Lung microvascular endothelial cell (primary cell): ENCODE data around the gene NXPH1. TPM values are rescaled to one million over a fixed set of nuclear protein-coding genes. Genes with fewer than 3 reads are reported as not detected.

Experiments used
- DNase-seq, 2 donors: peaks; one replicate each; pipeline versions ENCODE4 v3.0.0 to v3.0.0-alpha.2; 2010; ENCODE audit warnings: low read depth in 2 of 2
- total RNA-seq: library from RNA; depleted of rRNA; stranded (reverse); fragments of >200 nt; gene quantifications from 2 replicates; pipeline ENCODE4 v1.2.1, GENCODE V29; 2014

NXPH1 gene
- total RNA-seq, result not detected in 2 replicates

DNA sequence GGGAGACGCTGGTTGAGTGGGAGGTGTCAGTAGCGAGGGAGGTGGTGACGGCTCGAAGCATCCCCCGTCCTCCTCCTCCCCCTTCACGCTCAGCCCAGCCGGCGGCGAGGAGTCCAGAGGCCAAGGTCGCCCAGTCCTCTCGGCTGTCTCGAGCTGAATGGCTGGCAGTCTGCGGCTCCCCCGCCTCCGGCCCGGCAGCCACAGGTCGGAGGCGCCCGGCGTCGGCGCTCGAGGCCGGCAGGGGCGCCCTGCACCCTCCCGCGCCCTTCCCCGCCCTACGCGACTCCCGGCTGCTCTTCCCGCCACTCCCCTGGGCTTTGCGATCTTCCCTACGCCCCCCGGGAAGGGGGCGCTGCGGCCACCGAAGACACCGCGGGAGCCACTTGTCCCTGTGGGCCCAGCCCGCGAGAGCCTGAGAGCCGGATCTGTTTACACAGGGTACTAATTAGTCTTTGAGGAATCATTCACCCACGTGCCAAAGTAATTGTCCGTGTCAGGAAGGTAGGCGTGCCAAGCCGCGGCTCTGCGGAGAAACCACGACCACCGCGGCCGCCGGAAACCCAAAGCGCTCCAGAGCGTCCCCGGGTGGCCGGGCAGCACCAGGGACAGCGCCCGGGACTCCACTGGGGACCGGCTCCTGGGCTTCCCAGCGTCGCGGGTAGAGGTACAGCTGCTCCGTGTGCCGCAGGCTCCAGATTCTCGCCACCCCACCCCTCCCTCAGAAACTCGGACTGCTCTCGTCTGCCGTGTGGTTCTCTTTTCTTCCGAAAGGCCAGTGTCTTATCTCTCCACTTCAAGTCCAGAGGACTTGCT lies at the start of gene NXPH1:
Gene NXPH1, plus strand, starts transcription at position 133 of the 813 bp plus-strand sequence.
- peak in 1 of 2 donors; percentile 2 for DNase-seq

DNA sequence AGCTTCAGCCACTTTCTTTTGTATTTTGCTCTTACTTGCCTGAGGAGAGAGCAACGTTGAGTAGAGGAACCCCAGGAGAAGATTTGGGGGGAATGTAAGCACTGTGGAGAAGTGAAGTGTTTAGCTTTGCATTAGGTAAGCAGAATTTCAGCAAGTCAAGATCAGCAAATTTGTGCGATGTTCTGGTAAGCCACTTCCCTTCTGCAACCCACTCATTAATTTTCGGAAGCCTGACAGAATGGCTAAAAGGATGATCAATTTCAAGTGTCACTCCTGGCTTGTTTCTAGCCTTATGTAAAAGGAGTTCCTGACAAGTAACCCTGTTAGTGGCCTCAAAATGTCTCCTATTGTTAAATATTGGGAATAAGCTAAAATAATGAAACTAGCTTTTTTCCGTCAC lies 48.5 kb upstream of the NXPH1 start:
- DNase-seq, result no peak

DNA sequence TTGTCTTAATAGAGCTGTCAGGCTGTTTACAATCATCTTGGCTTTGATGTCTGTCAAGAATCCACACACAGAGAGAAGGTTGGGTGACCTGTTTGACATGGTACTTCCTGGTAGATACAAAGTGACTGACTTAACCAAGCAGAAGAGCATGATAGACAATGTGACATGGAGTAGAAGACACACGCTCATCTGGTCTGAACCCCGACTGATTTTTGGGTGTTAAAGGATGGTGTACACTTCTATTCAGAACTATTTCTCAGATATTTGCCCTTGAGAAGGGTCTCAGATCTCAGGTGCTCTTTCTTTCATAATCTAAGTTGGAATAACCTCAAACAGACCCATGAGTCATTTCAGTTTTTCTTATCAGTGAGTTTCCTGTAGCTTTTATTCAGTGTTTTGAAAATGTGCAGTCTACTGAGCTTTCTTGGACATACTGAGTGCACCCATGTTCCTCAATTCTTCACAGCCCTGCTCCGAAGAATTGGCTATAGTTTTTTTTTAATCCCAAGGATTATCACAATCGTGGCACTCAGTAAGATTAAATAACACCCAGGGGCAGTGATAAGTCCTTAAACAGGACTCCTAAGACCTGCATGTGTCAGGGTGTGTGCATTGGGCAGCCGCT lies 46.4 kb upstream of the NXPH1 start:
- DNase-seq, result no peak

DNA sequence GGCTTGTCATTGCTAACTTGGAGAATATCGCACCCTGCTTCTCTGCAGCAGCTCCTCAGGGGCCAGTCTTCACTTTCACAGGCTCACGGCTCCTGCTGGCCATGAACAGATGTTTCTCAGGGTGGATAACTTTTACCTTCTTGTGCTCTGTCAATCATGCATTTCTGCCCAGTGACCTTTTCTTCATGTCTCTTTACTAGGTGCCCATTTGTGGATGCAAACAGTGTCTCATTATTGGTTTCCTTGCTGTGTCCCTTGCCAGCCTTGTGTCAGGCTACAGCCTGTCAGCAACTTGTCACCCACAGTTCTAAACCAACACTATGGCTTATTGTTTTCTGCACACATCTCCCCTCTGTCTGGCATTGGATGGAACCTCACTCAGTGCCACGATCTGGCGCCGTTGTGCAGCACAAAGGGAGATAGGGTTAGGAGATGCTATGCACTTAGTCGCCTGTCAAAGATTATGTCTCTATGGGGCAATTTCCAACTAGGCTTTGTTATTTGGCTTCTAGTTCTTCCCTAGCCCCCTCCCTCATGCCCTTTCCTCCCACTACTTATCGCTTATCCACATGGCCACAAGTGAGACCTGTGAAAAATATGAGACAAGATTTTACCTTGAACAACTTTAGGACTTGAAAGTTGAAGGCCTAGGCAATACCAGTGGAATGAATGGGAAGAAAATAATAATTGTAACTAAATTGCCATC lies 45.7 kb upstream of the NXPH1 start:
- DNase-seq, result no peak

DNA sequence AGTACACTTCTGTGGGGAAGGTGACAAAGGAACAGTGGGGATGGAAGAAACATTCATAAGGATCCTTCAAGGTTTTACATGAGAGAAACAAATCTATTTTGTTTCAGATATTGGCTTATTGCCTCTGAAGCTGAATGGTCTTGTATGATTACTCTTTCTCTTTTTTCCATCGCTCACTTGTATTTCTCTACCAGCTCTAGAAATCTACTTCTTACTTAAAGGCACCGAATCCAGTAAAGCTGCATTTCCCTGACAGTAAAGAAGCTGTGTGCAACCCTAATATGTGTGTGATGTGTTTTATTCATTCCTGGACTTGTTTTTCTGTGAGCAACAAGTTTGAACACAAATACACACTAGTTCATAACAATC lies 45.2 kb upstream of the NXPH1 start:
- DNase-seq, result no peak

DNA sequence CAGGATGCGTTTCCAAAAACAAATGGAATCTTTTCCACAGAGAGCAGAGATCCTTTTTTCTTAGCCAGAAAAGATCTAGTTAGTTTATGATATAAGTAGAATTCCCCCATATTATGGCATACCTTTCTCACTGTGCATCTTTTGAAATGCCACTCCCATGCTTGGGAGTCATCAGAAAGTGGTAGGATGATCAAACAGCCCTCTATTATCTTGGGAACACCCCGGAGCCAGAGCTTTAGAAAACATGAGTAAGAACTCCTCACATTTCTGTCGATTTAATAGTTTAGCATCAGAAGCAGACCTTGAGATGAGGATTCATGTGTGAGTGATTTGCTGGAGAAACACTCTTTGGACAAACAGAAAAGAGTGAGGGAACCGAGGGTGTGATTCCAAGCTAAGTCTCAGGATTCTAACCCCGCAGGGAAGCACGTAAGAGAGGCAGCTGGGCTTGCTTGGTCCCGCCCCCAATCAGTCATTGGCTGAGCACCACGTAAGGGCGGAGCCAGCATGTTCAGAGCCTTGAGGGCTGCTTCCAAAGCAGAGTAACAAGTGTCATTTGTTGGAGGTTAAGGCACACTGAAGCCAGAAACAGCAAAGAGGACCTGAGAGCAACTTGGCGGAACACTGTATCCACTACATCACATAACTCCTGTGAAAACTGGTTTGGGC lies 43.7 kb upstream of the NXPH1 start:
- DNase-seq, result peak in 1 of 2 donors; percentile 22

DNA sequence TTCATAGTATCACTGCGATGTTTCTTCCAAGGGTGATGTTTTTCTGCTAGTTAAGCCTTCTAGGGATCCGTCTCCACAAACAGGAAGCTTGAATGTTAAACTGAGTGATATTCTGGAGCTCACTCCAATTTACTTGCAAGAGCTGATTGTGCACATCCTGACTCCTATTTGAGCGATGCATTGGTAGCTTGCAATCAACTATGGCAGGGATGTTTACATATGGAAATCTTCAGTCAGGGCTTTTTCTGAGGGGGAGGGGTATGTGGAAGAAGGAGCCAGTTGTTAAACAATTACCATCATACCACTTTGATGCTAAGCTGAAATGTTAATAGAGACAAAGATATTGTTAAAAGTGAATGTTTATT lies 43.2 kb upstream of the NXPH1 start:
- no peak for DNase-seq

DNA sequence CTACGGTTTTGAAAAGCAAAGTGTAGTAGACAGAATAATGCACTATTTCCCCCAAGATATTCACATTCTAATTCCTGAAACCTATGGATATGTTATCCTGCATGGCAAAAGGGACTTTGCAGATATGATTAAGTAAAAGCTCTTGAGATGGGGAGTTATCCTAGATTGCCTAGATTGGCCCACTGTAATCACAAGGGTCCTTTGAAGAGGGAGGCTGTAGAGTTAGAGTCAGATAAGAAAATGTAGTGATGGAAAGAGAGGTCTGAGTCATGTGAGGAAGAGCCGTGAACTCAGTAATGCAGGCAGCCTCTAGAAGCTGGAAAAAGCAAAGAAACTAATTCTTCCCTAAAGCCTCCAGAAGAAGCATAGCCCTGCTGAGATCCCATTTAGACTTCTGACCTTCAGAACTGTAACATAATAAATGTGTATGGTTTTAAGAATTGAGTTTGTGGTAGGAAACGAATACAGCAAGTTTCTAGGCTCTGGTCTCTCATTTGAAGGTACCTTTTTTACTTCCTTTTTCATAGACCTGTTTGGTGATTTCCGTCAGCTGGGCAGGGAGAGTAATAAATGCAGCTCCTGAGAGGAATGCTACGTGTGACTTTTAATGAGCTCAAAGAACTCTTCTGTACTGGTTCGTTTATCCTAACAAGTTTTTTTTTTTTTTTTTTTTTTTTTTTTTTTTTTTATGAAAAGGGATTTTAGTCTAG lies 41.9 kb upstream of the NXPH1 start:
- no peak for DNase-seq

DNA sequence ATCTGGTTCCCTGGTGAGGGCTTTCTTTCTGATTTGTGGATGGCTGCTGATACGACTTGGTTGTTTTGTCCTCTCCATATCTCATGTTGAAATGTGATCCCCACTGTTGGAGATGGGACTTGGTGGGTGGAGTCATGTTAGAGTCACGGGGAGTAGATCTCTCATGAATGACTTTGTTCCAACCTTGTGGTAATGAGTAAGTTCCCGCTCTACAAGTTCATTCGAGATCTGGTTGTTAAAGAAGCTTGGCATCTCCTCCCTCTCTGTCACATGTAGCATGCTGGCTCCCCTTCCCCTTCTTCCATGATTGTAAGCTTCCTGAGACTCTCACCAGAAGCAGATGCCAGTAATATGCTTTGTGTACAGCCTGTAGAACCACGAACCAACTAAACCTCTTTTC lies 37.1 kb upstream of the NXPH1 start:
- no peak for DNase-seq

DNA sequence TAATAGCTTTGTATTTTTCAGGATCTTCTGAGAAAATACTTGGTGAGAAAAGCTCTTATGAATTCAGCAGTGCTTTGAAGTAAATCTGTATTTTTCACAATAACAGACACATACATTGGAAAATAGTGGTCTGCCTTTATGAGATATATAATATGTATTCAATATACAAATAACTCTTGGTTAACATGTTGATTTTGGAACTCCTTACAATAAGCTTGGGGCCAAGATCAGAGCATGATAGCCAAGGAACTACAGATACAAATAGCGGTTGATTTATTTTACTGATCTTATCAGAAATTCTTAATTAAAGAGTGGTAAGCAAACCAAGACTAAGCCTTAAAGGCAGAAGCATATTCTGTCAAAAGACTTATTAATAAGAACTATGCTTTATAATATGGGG lies 24.5 kb upstream of the NXPH1 start:
- no peak for DNase-seq

DNA sequence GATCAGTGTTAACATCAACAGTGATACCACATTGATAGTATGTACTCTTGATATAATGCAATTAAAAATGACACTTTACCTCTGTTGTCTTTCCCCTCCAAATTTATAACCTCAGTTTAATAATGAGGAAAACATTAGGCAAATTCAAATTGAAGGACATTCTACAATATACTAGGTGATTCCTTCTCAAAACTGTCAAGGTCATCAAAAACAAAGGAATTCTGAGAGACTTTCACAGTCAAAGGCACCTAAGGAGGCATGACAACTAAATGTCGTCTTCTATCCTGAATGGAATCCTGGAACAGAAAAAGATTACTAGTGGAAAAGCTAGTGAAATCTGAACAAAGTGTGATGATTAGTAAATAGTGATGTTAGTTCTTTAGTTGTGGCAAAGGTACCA lies 22.3 kb upstream of the NXPH1 start:
- no peak for DNase-seq

DNA sequence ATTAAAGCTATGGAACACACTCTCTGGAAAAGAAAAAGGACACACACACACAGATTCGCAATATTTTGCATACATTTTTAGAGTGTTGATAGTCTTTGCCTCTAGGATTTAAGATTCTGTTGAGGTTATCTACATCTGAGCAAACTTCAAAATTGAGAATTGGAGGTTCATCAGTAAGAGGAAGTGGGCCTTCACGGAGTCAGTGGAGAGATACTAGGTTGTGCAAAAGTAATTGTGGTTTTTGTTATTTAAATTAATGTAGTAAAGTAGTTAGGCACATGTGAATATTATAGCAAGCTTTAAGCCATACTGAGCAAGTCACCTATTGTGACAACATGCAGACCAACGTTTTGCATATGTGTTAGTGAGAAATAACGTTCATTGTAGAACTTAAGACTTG lies 19.8 kb upstream of the NXPH1 start:
- DNase-seq, result no peak

DNA sequence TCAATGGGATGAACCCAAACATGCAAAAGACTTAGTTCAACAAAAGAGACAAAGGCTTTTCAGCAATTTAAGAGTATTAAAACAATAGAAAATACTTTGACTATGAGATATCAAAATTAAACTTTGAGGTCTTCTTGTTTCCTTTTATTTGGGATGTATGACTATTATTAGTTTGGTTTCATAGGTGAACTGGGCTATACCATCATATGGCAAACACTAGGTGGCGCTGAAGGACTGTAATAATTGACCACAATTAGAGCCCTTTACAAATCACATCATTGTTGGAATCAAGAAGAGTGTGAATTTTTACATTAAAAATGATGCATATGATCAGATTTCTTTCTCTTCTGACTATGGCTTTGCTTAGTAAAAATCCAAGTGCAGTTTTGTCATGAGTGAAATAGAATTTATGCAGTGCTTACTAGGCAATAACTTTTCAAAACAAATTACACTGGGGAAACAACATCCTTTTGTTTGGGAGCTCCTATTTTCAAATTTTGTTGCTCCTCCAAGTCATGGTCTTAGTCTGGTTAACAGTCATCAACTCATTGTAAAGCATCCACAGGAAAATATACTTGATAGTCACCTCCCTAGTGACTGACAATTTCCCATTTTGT lies 14.7 kb upstream of the NXPH1 start:
- peak; percentile 68 to 81 for DNase-seq

DNA sequence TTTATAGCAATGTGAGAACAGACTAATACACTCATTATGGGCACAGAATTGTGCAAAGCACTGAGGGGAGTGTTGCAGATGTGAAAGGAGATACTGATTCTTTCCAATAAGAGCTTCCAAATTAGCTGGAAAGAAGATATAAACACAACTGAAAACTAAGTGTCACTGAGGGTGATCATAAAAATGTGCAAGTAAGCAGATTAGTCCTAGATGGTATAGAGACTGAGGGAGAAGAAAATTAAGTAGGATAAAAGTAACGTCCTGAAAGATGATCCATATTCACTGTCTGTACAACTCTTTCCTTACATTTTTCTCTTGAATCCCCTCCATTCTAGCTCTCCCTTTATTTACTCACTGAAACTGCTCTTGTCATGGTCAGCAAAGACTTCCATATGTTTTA lies 11.2 kb upstream of the NXPH1 start:
- DNase-seq, result no peak

DNA sequence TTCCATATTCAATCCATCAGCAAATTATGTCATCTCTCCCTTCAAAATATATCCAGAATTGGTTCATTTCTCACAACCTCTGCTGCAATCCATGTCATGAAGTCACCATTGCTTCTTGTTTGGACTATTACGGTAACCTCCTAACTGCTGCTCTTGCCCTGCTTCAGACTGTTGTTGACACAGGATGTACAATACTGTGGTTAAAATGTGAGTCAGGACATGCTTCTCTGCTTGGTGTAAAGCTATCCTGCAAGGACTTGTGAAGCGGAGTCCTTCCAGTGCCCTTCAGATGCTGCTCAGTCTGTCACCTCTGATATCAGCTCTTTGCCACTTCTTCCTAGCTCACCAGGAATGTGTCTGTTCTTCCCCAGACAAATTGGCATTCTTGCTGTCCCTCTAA lies 10.4 kb upstream of the NXPH1 start:
- no peak for DNase-seq

DNA sequence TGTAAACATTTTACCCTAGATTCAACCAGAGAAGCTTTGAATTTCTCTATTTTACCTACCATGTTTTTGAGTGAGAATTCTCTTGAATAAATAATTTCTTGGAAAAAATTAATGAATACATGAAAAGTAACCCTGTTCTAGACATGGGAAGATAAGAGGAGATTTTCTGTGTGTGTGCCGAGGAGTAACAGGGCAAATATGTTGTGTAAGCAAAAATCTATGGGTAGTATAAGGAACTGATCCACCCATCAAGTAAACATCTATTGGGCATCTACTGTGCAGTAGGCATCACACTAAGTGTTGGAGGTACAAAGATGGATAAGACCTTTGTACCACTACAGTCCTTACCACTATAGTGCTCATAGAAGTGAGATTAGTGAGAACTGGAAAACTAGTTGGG lies 8.2 kb upstream of the NXPH1 start:
- DNase-seq, result no peak

DNA sequence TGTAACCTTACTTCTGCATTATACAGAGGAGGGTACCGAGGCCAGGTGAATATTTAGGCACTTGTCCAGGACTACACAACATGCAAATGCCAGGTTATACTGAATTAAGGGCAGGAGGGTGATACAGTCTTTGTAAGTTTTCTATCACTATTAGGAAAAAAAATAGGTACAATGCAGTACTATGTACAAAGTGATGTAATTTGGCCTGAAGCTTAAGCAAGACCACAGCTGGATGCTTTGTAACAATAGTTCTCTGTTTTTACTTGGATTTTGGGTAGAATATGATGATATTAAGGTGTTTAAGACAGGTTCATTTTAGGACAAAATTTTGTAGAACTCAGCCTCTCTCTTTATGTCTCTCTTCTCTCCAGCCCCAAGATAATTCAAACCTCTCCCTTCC lies 2.8 kb upstream of the NXPH1 start:
- no peak for DNase-seq

DNA sequence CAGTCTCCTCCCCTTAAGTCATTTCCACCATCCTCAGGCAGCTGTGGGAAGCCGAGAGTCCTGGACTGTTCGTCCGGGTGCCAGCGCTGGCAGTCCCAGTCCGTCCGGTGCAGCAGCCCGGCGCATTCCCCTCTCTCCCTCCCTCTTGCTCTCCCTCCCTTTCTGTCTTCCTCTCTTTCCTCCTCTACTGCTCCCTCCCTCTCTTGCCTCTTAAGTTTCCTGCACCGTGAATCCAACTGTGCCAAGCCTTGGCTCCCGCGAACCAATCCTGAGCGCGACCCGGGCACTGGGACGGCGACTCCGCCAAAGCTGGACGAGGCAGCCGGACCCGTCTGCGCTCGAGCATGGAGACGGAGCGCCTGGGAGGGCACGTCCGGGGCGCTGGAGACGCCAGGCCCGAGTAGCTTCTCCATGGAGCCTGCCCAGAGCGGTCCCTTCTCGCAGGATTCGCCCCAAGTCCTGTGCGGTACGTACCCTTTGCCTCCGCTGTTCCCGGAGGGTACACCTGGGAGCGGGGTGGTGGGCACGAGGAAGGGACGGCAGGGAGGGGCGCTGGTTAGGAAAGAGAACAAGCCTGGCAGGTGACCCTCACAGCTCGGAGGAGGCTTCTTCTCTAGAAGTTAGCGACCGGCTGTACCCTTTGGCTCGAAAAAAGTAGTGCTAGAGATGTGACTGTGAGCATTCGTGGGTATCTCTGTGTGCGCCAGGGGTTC lies 1.0 kb downstream of the NXPH1 start:
- DNase-seq, result no peak

DNA sequence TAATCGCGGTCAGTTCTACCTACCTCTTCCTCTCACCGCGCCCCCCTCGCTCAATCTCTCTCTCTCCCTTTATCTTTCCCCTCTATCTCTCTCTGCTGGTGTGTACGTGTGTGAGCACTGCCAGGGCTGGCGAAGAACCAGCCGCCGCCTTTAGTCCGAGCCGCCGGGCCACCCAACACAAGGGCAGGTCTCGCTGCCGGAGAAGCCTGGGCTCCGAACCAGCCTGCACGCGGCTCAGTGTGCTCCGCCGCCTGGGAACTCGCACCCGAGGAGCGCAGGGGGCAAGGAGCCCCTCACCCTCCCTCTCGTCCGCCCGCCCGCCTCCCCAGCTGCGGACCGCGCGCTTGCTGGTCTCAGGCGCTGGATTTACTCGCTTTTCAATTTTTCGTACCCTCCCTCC lies 1.7 kb downstream of the NXPH1 start:
- DNase-seq, result no peak
